ENCODE data around the gene OPCML. TPM values are rescaled to one million over a fixed set of nuclear protein-coding genes. Genes with fewer than 3 reads are reported as not detected.

The OPCML gene
- polyA plus RNA-seq, 1 donor from 2014 or later, result 11.6 TPM

- Histone ChIP-seq H3K9me3 (ENCODE audit: low read length) (no peaks in the 10 kb centered on the region), H3F3A (ENCODE audit: insufficient read depth, low read length, poor library complexity, severe bottlenecking) (no peaks in the 10 kb centered on the region), H3K4me3 (ENCODE audit: low read length) (no peak overlapping the region), H4K20me1 (ENCODE audit: insufficient read depth) (no peaks in the 10 kb centered on the region), H3K9me2 (ENCODE audit: insufficient read depth, low read length) (no peaks in the 10 kb centered on the region), H3K27ac (ENCODE audit: low read length) (no peak overlapping the region), H3K36me3 (ENCODE audit: insufficient read depth, low read length) (no peaks in the 10 kb centered on the region), H3K79me2 (replicated peaks; ENCODE audit: insufficient read depth, low read length) (no peaks in the 10 kb centered on the region), H3K27me3 (ENCODE audit: insufficient read depth, low read depth, low read length) (no peaks in the 10 kb centered on the region), H3K9ac (ENCODE audit: low read length) (no peak overlapping the region), H3K4me2 (ENCODE audit: low read length) (no peak overlapping the region), H2AFZ (ENCODE audit: low read depth, low read length) (no peak overlapping the region)
- no peak for TF ChIP-seq EZH2 (IDR thresholded peaks at IDR 0.05; ENCODE audit: borderline replicate concordance, insufficient read depth, low read length, poor library complexity, severe bottlenecking)
- TF ChIP-seq REST (IDR thresholded peaks at IDR 0.05; ENCODE audit: borderline replicate concordance), result no peak
- TF ChIP-seq RAD21 (conservative IDR thresholded peaks at IDR 0.05), result no peak
- TF ChIP-seq, protein P1, sequence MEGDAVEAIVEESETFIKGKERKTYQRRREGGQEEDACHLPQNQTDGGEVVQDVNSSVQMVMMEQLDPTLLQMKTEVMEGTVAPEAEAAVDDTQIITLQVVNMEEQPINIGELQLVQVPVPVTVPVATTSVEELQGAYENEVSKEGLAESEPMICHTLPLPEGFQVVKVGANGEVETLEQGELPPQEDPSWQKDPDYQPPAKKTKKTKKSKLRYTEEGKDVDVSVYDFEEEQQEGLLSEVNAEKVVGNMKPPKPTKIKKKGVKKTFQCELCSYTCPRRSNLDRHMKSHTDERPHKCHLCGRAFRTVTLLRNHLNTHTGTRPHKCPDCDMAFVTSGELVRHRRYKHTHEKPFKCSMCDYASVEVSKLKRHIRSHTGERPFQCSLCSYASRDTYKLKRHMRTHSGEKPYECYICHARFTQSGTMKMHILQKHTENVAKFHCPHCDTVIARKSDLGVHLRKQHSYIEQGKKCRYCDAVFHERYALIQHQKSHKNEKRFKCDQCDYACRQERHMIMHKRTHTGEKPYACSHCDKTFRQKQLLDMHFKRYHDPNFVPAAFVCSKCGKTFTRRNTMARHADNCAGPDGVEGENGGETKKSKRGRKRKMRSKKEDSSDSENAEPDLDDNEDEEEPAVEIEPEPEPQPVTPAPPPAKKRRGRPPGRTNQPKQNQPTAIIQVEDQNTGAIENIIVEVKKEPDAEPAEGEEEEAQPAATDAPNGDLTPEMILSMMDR (IDR thresholded peaks at IDR 0.05; ENCODE audit: poor library complexity, severe bottlenecking), result no peak
- no peak for TF ChIP-seq EP300 (conservative IDR thresholded peaks at IDR 0.05; ENCODE audit: poor library complexity, severe bottlenecking)
- no peak for TF ChIP-seq MXI1 (conservative IDR thresholded peaks at IDR 0.05; ENCODE audit: poor library complexity, severe bottlenecking)
- TF ChIP-seq POLR2AphosphoS5 (IDR thresholded peaks at IDR 0.05), result no peak
- no peak for TF ChIP-seq TAF1 (IDR thresholded peaks at IDR 0.05; ENCODE audit: low read depth)
- no peak for TF ChIP-seq SMC3 (conservative IDR thresholded peaks at IDR 0.05; ENCODE audit: poor library complexity)
Observed at GRCh38 chr11:132811649-132812048, 720.7 kb downstream of the OPCML start.

DNA sequence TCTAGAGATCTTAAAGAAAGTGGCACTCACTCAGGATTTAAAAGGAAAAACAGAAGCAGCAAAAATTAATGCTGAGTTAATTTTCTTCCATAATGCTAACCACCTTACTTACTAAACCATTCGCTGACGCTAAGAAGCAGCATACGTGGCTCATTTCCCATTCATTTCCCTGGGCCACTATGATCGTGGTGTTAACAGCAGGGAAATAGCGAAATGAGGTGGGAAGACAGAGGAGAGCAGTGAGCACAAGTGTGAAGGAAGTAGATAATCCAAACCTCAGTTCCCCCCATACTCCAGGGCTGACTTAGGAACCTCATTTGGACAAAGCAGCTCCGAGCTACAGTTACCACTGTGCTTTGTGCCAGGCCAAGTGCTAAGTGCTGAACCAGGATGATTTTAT lies 723.2 kb downstream of the OPCML start:
- H3K9me3 ChIP-seq (ENCODE audit: low read length), result no peaks in the 10 kb centered on the region
- H3K9ac ChIP-seq (ENCODE audit: low read length), result no peak overlapping the region
- H4K20me1 ChIP-seq (ENCODE audit: insufficient read depth), result no peaks in the 10 kb centered on the region
- no peak overlapping the region for H2AFZ ChIP-seq (ENCODE audit: low read depth, low read length)
- H3K9me2 ChIP-seq (ENCODE audit: insufficient read depth, low read length), result no peaks in the 10 kb centered on the region
- H3K79me2 ChIP-seq (replicated peaks; ENCODE audit: insufficient read depth, low read length), result no peaks in the 10 kb centered on the region
- no peaks in the 10 kb centered on the region for H3K27me3 ChIP-seq (ENCODE audit: insufficient read depth, low read depth, low read length)
- no peak overlapping the region for H3K4me3 ChIP-seq (ENCODE audit: low read length)
- no peaks in the 10 kb centered on the region for H3F3A ChIP-seq (ENCODE audit: insufficient read depth, low read length, poor library complexity, severe bottlenecking)
- TF ChIP-seq REST (IDR thresholded peaks at IDR 0.05; ENCODE audit: borderline replicate concordance) (no peak), RAD21 (conservative IDR thresholded peaks at IDR 0.05) (no peak)
- H3K27ac ChIP-seq (ENCODE audit: low read length), result no peak overlapping the region
- no peaks in the 10 kb centered on the region for H3K36me3 ChIP-seq (ENCODE audit: insufficient read depth, low read length)
- H3K4me2 ChIP-seq (ENCODE audit: low read length), result no peak overlapping the region
